ENCODE measurements around the gene CHMP4B.

The CHMP4B gene

DNA sequence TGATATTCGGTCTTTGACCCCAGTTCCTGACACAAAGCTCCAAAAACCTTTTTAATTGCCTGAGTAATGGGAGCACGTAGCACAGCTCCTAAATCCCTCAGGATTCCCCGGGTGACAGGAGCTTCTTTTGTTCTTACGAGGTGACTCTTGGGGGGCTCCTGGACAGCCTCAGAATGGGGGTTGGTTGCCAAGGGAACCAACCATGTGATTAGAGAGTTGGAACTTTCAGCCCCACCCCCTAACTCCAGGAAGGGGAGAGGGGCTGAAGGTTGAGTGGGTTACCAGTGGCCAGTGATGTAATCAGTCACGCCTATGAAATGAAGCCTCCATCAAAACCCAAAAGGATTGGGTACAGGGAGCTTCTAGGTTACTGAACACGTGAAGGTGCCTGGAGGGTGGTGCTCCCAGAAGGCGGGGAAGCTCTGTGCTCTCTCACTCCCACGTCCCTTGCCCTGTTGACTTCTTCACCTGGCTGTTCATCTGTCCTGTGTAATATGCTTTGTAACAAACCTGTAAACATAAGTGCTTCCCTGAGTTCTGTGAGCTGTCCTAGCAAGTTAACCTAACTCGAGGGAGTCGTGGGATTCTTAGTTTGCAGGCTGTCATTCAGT is 89.5 kb downstream of the CHMP4B start:
- no peak for ATAC-seq
- no peak for TF ChIP-seq PPARA (CRISPR knock-in tag; IDR thresholded peaks at IDR 0.05; ENCODE audit: borderline replicate concordance)
- no peak for TF ChIP-seq ZC3H10 (CRISPR knock-in tag; IDR thresholded peaks at IDR 0.05)
- TF ChIP-seq ZNF565 (CRISPR knock-in tag; conservative IDR thresholded peaks at IDR 0.05; ENCODE audit: low read depth) = no peak
- no peak for TF ChIP-seq TCF4 (CRISPR knock-in tag; IDR thresholded peaks at IDR 0.05; ENCODE audit: borderline replicate concordance)
- TF ChIP-seq, protein P1, sequence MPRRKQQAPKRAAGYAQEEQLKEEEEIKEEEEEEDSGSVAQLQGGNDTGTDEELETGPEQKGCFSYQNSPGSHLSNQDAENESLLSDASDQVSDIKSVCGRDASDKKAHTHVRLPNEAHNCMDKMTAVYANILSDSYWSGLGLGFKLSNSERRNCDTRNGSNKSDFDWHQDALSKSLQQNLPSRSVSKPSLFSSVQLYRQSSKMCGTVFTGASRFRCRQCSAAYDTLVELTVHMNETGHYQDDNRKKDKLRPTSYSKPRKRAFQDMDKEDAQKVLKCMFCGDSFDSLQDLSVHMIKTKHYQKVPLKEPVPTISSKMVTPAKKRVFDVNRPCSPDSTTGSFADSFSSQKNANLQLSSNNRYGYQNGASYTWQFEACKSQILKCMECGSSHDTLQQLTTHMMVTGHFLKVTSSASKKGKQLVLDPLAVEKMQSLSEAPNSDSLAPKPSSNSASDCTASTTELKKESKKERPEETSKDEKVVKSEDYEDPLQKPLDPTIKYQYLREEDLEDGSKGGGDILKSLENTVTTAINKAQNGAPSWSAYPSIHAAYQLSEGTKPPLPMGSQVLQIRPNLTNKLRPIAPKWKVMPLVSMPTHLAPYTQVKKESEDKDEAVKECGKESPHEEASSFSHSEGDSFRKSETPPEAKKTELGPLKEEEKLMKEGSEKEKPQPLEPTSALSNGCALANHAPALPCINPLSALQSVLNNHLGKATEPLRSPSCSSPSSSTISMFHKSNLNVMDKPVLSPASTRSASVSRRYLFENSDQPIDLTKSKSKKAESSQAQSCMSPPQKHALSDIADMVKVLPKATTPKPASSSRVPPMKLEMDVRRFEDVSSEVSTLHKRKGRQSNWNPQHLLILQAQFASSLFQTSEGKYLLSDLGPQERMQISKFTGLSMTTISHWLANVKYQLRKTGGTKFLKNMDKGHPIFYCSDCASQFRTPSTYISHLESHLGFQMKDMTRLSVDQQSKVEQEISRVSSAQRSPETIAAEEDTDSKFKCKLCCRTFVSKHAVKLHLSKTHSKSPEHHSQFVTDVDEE (CRISPR knock-in tag; IDR thresholded peaks at IDR 0.05) = no peak
- TF ChIP-seq ZFP30 (CRISPR knock-in tag; IDR thresholded peaks at IDR 0.05) = no peak
- no peak for TF ChIP-seq ISL1 (CRISPR knock-in tag; IDR thresholded peaks at IDR 0.05)
- no peak for TF ChIP-seq ESRRG (CRISPR knock-in tag; IDR thresholded peaks at IDR 0.05)
- no peak for TF ChIP-seq OSR1 (CRISPR knock-in tag; IDR thresholded peaks at IDR 0.05)
- no peak for TF ChIP-seq ZFP3 (CRISPR knock-in tag; IDR thresholded peaks at IDR 0.05)
- no peak for TF ChIP-seq CSDC2 (CRISPR knock-in tag; IDR thresholded peaks at IDR 0.05)
- TF ChIP-seq ZNF70 (CRISPR knock-in tag; IDR thresholded peaks at IDR 0.05) = no peak
- TF ChIP-seq RARB (CRISPR knock-in tag; IDR thresholded peaks at IDR 0.05) = no peak
- TF ChIP-seq, protein P2, sequence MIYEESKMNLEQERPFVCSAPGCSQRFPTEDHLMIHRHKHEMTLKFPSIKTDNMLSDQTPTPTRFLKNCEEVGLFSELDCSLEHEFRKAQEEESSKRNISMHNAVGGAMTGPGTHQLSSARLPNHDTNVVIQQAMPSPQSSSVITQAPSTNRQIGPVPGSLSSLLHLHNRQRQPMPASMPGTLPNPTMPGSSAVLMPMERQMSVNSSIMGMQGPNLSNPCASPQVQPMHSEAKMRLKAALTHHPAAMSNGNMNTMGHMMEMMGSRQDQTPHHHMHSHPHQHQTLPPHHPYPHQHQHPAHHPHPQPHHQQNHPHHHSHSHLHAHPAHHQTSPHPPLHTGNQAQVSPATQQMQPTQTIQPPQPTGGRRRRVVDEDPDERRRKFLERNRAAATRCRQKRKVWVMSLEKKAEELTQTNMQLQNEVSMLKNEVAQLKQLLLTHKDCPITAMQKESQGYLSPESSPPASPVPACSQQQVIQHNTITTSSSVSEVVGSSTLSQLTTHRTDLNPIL (CRISPR knock-in tag; IDR thresholded peaks at IDR 0.05; ENCODE audit: low read depth) = no peak
- TF ChIP-seq, protein P3, sequence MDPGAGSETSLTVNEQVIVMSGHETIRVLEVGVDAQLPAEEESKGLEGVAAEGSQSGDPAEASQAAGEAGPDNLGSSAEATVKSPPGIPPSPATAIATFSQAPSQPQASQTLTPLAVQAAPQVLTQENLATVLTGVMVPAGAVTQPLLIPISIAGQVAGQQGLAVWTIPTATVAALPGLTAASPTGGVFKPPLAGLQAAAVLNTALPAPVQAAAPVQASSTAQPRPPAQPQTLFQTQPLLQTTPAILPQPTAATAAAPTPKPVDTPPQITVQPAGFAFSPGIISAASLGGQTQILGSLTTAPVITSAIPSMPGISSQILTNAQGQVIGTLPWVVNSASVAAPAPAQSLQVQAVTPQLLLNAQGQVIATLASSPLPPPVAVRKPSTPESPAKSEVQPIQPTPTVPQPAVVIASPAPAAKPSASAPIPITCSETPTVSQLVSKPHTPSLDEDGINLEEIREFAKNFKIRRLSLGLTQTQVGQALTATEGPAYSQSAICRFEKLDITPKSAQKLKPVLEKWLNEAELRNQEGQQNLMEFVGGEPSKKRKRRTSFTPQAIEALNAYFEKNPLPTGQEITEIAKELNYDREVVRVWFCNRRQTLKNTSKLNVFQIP (CRISPR knock-in tag; IDR thresholded peaks at IDR 0.05; ENCODE audit: borderline replicate concordance, low read depth) = no peak
- TF ChIP-seq SNAI2 (CRISPR knock-in tag; IDR thresholded peaks at IDR 0.05) = no peak

DNA sequence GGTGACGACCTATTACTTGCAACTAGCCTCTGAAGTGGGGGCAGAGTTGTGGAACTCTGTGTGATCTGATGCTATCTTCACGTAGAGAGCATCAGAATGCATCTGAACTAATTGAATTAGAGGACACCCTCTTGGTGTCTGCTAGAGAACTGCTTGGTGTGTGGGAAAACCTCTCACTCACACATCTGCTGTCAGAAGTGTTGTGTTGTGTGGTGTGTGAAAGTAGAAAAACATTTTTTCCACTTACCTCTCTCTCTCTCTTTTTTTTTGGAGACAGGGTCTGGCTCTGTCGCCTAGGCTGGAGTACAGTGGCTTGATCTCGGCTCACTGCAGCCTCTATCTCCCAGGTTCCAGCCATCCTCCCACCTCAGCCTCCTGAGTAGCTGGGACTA is 90.0 kb downstream of the CHMP4B start:
- no peak for ATAC-seq
- TF ChIP-seq TCF4 (CRISPR knock-in tag; IDR thresholded peaks at IDR 0.05; ENCODE audit: borderline replicate concordance) = no peak

DNA sequence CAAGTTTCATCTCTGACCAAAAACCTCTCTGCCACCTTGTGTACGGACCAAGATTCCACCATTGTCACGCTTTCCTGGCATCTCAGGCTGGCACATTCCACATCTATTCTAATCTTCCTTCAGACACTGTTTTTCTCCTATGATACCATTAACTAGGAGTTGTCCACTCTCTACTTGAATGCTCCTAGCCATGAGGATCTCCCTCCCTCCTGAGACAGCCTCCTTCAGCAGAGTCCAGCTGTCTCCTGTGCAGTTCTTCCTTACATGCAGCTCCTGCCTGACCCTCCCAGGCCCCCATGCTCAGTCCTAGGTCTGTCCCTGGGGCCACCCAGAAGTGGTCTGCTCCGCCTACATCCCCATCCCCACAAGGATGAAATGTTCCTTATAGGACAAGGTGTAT is 90.9 kb downstream of the CHMP4B start:
- no peak for ATAC-seq
- no peak for TF ChIP-seq ARNTL (CRISPR knock-in tag; IDR thresholded peaks at IDR 0.05; ENCODE audit: borderline replicate concordance, low read depth)
- no peak for TF ChIP-seq ISL1 (CRISPR knock-in tag; IDR thresholded peaks at IDR 0.05)
- TF ChIP-seq, protein P4, sequence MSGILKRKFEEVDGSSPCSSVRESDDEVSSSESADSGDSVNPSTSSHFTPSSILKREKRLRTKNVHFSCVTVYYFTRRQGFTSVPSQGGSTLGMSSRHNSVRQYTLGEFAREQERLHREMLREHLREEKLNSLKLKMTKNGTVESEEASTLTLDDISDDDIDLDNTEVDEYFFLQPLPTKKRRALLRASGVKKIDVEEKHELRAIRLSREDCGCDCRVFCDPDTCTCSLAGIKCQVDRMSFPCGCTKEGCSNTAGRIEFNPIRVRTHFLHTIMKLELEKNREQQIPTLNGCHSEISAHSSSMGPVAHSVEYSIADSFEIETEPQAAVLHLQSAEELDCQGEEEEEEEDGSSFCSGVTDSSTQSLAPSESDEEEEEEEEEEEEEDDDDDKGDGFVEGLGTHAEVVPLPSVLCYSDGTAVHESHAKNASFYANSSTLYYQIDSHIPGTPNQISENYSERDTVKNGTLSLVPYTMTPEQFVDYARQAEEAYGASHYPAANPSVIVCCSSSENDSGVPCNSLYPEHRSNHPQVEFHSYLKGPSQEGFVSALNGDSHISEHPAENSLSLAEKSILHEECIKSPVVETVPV (CRISPR knock-in tag; IDR thresholded peaks at IDR 0.05) = no peak
- no peak for TF ChIP-seq RARB (CRISPR knock-in tag; IDR thresholded peaks at IDR 0.05)
- no peak for TF ChIP-seq CSDC2 (CRISPR knock-in tag; IDR thresholded peaks at IDR 0.05)
- TF ChIP-seq, protein P2 (CRISPR knock-in tag; IDR thresholded peaks at IDR 0.05; ENCODE audit: low read depth) = no peak
